ENCODE data around the gene RAB3GAP1.

GRCh38 chr2:135219226-135219625, 167.1 kb downstream of the RAB3GAP1 start:
- TF ChIP-seq NFRKB (IDR thresholded peaks at IDR 0.05) = no peak
- TF ChIP-seq ZNF384 (IDR thresholded peaks at IDR 0.05) = no peak
- no peak for TF ChIP-seq FOXA1 (IDR thresholded peaks at IDR 0.05)
- TF ChIP-seq ARNT (IDR thresholded peaks at IDR 0.05) = no peak
- TF ChIP-seq SP1 (IDR thresholded peaks at IDR 0.05) = no peak
- TF ChIP-seq FOXM1 (IDR thresholded peaks at IDR 0.05; ENCODE audit: borderline replicate concordance) = no peak
- TF ChIP-seq TARDBP (IDR thresholded peaks at IDR 0.05) = no peak
